Measurements from ENCODE around the gene THUMPD2. TPM values are rescaled to one million over a fixed set of nuclear protein-coding genes. Genes with fewer than 3 reads are reported as not detected.

Gene THUMPD2
- total RNA-seq, 1 experiment from 2014 or later, result 16.5 TPM

- Histone ChIP-seq H3K9ac (ENCODE audit: low read length) (no peak overlapping the region), H3K4me2 (ENCODE audit: low read depth, low read length, poor library complexity, severe bottlenecking) (no peak overlapping the region), H3K79me2 (ENCODE audit: low read length) (no peaks in the 10 kb centered on the region), H3K4me3 (ENCODE audit: low read length) (no peak overlapping the region), H3K36me3 (ENCODE audit: insufficient read depth, low read length) (no peaks in the 10 kb centered on the region), H4K20me1 (ENCODE audit: insufficient read depth, low read depth, low read length) (no peaks in the 10 kb centered on the region), H3K27ac (ENCODE audit: low read length) (no peak overlapping the region), H3K4me1 (ENCODE audit: low read length) (no peaks in the 10 kb centered on the region), H3K27me3 (ENCODE audit: low read length) (no peaks in the 10 kb centered on the region), H3K9me2 (replicated peaks; ENCODE audit: insufficient read depth, low read length) (no peaks in the 10 kb centered on the region), H2AFZ (ENCODE audit: low read length) (no peak overlapping the region), H3K9me3 (ENCODE audit: low read length) (no peaks in the 10 kb centered on the region)
- DNase-seq, result no peak
These were observed 71.1 kb downstream of the THUMPD2 start for GRCh38 chr2:39708003-39708402.

GRCh38 chr2:39706945-39707344, 72.1 kb downstream of the THUMPD2 start:
- Histone ChIP-seq H3K4me3 (ENCODE audit: low read length) (no peak overlapping the region), H3K9me2 (replicated peaks; ENCODE audit: insufficient read depth, low read length) (no peaks in the 10 kb centered on the region), H3K27me3 (ENCODE audit: low read length) (no peaks in the 10 kb centered on the region), H3K36me3 (ENCODE audit: insufficient read depth, low read length) (no peaks in the 10 kb centered on the region), H3K9me3 (ENCODE audit: low read length) (peaks cover 3% of the 10 kb centered on the region; the same call in 1 of the 2 replicates), H2AFZ (ENCODE audit: low read length) (no peak overlapping the region), H3K4me1 (ENCODE audit: low read length) (no peaks in the 10 kb centered on the region), H3K27ac (ENCODE audit: low read length) (no peak overlapping the region), H3K4me2 (ENCODE audit: low read depth, low read length, poor library complexity, severe bottlenecking) (no peak overlapping the region), H4K20me1 (ENCODE audit: insufficient read depth, low read depth, low read length) (no peaks in the 10 kb centered on the region), H3K79me2 (ENCODE audit: low read length) (no peaks in the 10 kb centered on the region), H3K9ac (ENCODE audit: low read length) (no peak overlapping the region)
- no peak for DNase-seq

GRCh38 chr2:39706312-39706711, 72.7 kb downstream of the THUMPD2 start:
- Histone ChIP-seq H3K27me3 (ENCODE audit: low read length) (no peaks in the 10 kb centered on the region), H3K27ac (ENCODE audit: low read length) (no peak overlapping the region), H4K20me1 (ENCODE audit: insufficient read depth, low read depth, low read length) (no peaks in the 10 kb centered on the region), H3K4me1 (ENCODE audit: low read length) (no peaks in the 10 kb centered on the region), H3K9me2 (replicated peaks; ENCODE audit: insufficient read depth, low read length) (no peaks in the 10 kb centered on the region), H3K4me2 (ENCODE audit: low read depth, low read length, poor library complexity, severe bottlenecking) (no peak overlapping the region), H3K79me2 (ENCODE audit: low read length) (no peaks in the 10 kb centered on the region), H3K9me3 (ENCODE audit: low read length) (peaks cover 3% of the 10 kb centered on the region), H2AFZ (ENCODE audit: low read length) (no peak overlapping the region), H3K36me3 (ENCODE audit: insufficient read depth, low read length) (no peaks in the 10 kb centered on the region), H3K4me3 (ENCODE audit: low read length) (no peak overlapping the region), H3K9ac (ENCODE audit: low read length) (no peak overlapping the region)
- no peak for DNase-seq

- Histone ChIP-seq H4K20me1 (ENCODE audit: insufficient read depth, low read depth, low read length) (no peaks in the 10 kb centered on the region), H3K27me3 (ENCODE audit: low read length) (no peaks in the 10 kb centered on the region), H3K9me2 (replicated peaks; ENCODE audit: insufficient read depth, low read length) (no peaks in the 10 kb centered on the region), H2AFZ (ENCODE audit: low read length) (no peak overlapping the region), H3K4me3 (ENCODE audit: low read length) (no peak overlapping the region), H3K4me2 (ENCODE audit: low read depth, low read length, poor library complexity, severe bottlenecking) (no peak overlapping the region), H3K4me1 (ENCODE audit: low read length) (no peaks in the 10 kb centered on the region), H3K27ac (ENCODE audit: low read length) (no peak overlapping the region), H3K9ac (ENCODE audit: low read length) (no peak overlapping the region), H3K9me3 (ENCODE audit: low read length) (peaks cover 3% of the 10 kb centered on the region), H3K79me2 (ENCODE audit: low read length) (no peaks in the 10 kb centered on the region), H3K36me3 (ENCODE audit: insufficient read depth, low read length) (no peaks in the 10 kb centered on the region)
- DNase-seq, result no peak
These were observed 73.4 kb downstream of the THUMPD2 start for GRCh38 chr2:39705638-39706037.

- Histone ChIP-seq H3K4me3 (ENCODE audit: low read length) (no peak overlapping the region), H3K4me2 (ENCODE audit: low read depth, low read length, poor library complexity, severe bottlenecking) (no peak overlapping the region), H3K27me3 (ENCODE audit: low read length) (no peaks in the 10 kb centered on the region), H3K36me3 (ENCODE audit: insufficient read depth, low read length) (no peaks in the 10 kb centered on the region), H3K79me2 (ENCODE audit: low read length) (no peaks in the 10 kb centered on the region), H3K27ac (ENCODE audit: low read length) (no peak overlapping the region), H3K9me2 (replicated peaks; ENCODE audit: insufficient read depth, low read length) (no peaks in the 10 kb centered on the region), H3K4me1 (ENCODE audit: low read length) (no peaks in the 10 kb centered on the region), H3K9me3 (ENCODE audit: low read length) (peaks cover 3% of the 10 kb centered on the region), H4K20me1 (ENCODE audit: insufficient read depth, low read depth, low read length) (no peaks in the 10 kb centered on the region), H3K9ac (ENCODE audit: low read length) (no peak overlapping the region), H2AFZ (ENCODE audit: low read length) (no peak overlapping the region)
- DNase-seq, result no peak
These were observed 74.5 kb downstream of the THUMPD2 start for GRCh38 chr2:39704540-39704939.

- DNase-seq, result no peak
- no peaks in the 10 kb centered on the region for H3K36me3 ChIP-seq (ENCODE audit: insufficient read depth, low read length)
- H3K79me2 ChIP-seq (ENCODE audit: low read length), result no peaks in the 10 kb centered on the region
- H3K27me3 ChIP-seq (ENCODE audit: low read length), result no peaks in the 10 kb centered on the region
- no peak overlapping the region for H3K9ac ChIP-seq (ENCODE audit: low read length)
- H3K27ac ChIP-seq (ENCODE audit: low read length), result no peak overlapping the region
- no peaks in the 10 kb centered on the region for H4K20me1 ChIP-seq (ENCODE audit: insufficient read depth, low read depth, low read length)
- no peak overlapping the region for H3K4me2 ChIP-seq (ENCODE audit: low read depth, low read length, poor library complexity, severe bottlenecking)
- H3K4me1 ChIP-seq (ENCODE audit: low read length), result no peaks in the 10 kb centered on the region
- no peak overlapping the region for H3K4me3 ChIP-seq (ENCODE audit: low read length)
- peaks cover 3% of the 10 kb centered on the region for H3K9me3 ChIP-seq (ENCODE audit: low read length)
- no peak overlapping the region for H2AFZ ChIP-seq (ENCODE audit: low read length)
- no peaks in the 10 kb centered on the region for H3K9me2 ChIP-seq (replicated peaks; ENCODE audit: insufficient read depth, low read length)
These were observed 75.7 kb downstream of the THUMPD2 start for GRCh38 chr2:39703181-39703872.

- H3K4me1 ChIP-seq (ENCODE audit: low read length), result no peaks in the 10 kb centered on the region
- no peak overlapping the region for H3K4me2 ChIP-seq (ENCODE audit: low read depth, low read length, poor library complexity, severe bottlenecking)
- no peak overlapping the region for H2AFZ ChIP-seq (ENCODE audit: low read length)
- no peak overlapping the region for H3K9ac ChIP-seq (ENCODE audit: low read length)
- H3K36me3 ChIP-seq (ENCODE audit: insufficient read depth, low read length), result no peaks in the 10 kb centered on the region
- peaks cover 3% of the 10 kb centered on the region for H3K9me3 ChIP-seq (ENCODE audit: low read length)
- no peak for DNase-seq
- no peaks in the 10 kb centered on the region for H3K27me3 ChIP-seq (ENCODE audit: low read length)
- no peaks in the 10 kb centered on the region for H3K9me2 ChIP-seq (replicated peaks; ENCODE audit: insufficient read depth, low read length)
- H3K27ac ChIP-seq (ENCODE audit: low read length), result no peak overlapping the region
- no peaks in the 10 kb centered on the region for H4K20me1 ChIP-seq (ENCODE audit: insufficient read depth, low read depth, low read length)
- no peak overlapping the region for H3K4me3 ChIP-seq (ENCODE audit: low read length)
- no peaks in the 10 kb centered on the region for H3K79me2 ChIP-seq (ENCODE audit: low read length)
These were observed 77.9 kb downstream of the THUMPD2 start for GRCh38 chr2:39701137-39701536.

GRCh38 chr2:39697454-39697853, 81.6 kb downstream of the THUMPD2 start:
- Histone ChIP-seq H3K4me2 (ENCODE audit: low read depth, low read length, poor library complexity, severe bottlenecking) (no peak overlapping the region), H3K36me3 (ENCODE audit: insufficient read depth, low read length) (no peaks in the 10 kb centered on the region), H3K27me3 (ENCODE audit: low read length) (no peaks in the 10 kb centered on the region), H2AFZ (ENCODE audit: low read length) (no peak overlapping the region), H3K9ac (ENCODE audit: low read length) (no peak overlapping the region), H3K79me2 (ENCODE audit: low read length) (no peaks in the 10 kb centered on the region), H3K9me2 (replicated peaks; ENCODE audit: insufficient read depth, low read length) (no peaks in the 10 kb centered on the region), H3K9me3 (ENCODE audit: low read length) (peaks cover 3% of the 10 kb centered on the region), H4K20me1 (ENCODE audit: insufficient read depth, low read depth, low read length) (no peaks in the 10 kb centered on the region), H3K27ac (ENCODE audit: low read length) (no peak overlapping the region), H3K4me1 (ENCODE audit: low read length) (no peaks in the 10 kb centered on the region), H3K4me3 (ENCODE audit: low read length) (no peak overlapping the region)
- DNase-seq, result no peak

Measured in Karpas-422 (cell line).